Measurements from ENCODE around the gene AGR3.

GRCh38 chr7:16921151-16921550 is 39.4 kb upstream of the AGR3 start:
- TF ChIP-seq YY1 (IDR thresholded peaks at IDR 0.05) (no peak), TAF1 (conservative IDR thresholded peaks at IDR 0.05) (no peak), RAD21 (IDR thresholded peaks at IDR 0.05) (no peak), GABPA (IDR thresholded peaks at IDR 0.05 in 1 of 2, conservative IDR thresholded peaks at IDR 0.05 in 1 of 2) (no peak), SP1 (IDR thresholded peaks at IDR 0.05) (no peak), HNF4G (IDR thresholded peaks at IDR 0.05) (no peak)
- TF ChIP-seq, protein P1, sequence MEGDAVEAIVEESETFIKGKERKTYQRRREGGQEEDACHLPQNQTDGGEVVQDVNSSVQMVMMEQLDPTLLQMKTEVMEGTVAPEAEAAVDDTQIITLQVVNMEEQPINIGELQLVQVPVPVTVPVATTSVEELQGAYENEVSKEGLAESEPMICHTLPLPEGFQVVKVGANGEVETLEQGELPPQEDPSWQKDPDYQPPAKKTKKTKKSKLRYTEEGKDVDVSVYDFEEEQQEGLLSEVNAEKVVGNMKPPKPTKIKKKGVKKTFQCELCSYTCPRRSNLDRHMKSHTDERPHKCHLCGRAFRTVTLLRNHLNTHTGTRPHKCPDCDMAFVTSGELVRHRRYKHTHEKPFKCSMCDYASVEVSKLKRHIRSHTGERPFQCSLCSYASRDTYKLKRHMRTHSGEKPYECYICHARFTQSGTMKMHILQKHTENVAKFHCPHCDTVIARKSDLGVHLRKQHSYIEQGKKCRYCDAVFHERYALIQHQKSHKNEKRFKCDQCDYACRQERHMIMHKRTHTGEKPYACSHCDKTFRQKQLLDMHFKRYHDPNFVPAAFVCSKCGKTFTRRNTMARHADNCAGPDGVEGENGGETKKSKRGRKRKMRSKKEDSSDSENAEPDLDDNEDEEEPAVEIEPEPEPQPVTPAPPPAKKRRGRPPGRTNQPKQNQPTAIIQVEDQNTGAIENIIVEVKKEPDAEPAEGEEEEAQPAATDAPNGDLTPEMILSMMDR (IDR thresholded peaks at IDR 0.05; ENCODE audit: low read depth, low read length, missing input control), result no peak
- TF ChIP-seq, protein P2, sequence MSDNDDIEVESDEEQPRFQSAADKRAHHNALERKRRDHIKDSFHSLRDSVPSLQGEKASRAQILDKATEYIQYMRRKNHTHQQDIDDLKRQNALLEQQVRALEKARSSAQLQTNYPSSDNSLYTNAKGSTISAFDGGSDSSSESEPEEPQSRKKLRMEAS (IDR thresholded peaks at IDR 0.05), result no peak
- TF ChIP-seq, protein P3, sequence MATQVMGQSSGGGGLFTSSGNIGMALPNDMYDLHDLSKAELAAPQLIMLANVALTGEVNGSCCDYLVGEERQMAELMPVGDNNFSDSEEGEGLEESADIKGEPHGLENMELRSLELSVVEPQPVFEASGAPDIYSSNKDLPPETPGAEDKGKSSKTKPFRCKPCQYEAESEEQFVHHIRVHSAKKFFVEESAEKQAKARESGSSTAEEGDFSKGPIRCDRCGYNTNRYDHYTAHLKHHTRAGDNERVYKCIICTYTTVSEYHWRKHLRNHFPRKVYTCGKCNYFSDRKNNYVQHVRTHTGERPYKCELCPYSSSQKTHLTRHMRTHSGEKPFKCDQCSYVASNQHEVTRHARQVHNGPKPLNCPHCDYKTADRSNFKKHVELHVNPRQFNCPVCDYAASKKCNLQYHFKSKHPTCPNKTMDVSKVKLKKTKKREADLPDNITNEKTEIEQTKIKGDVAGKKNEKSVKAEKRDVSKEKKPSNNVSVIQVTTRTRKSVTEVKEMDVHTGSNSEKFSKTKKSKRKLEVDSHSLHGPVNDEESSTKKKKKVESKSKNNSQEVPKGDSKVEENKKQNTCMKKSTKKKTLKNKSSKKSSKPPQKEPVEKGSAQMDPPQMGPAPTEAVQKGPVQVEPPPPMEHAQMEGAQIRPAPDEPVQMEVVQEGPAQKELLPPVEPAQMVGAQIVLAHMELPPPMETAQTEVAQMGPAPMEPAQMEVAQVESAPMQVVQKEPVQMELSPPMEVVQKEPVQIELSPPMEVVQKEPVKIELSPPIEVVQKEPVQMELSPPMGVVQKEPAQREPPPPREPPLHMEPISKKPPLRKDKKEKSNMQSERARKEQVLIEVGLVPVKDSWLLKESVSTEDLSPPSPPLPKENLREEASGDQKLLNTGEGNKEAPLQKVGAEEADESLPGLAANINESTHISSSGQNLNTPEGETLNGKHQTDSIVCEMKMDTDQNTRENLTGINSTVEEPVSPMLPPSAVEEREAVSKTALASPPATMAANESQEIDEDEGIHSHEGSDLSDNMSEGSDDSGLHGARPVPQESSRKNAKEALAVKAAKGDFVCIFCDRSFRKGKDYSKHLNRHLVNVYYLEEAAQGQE (IDR thresholded peaks at IDR 0.05), result no peak
